SK-N-SH (cell line): ENCODE results near the gene HMMR. TPM values are rescaled to one million over a fixed set of nuclear protein-coding genes. Genes with fewer than 3 reads are reported as not detected.
A peak's percentile ranks its signal among the peaks of the same experiment; 100 is the strongest.
"Not testable (repeated sequence)": the region's sequence is repeated elsewhere in the genome, so short reads cannot be mapped to it uniquely, and the experiment has no call there.

Experiments
- CTCF ChIA-PET: fragments of 300-600, 350-600 bp; formaldehyde crosslinking; extraction: SDS; loops from one replicate; lab custom pipeline; 2021; lab: Yijun Ruan, JAX
- POLR2A ChIA-PET: fragments of 350-600 bp; sonication (Branson Sonifier 250); formaldehyde crosslinking; extraction: SDS; loops from one replicate; lab custom pipeline; 2020; ENCODE audit warnings: antibody characterized with exemption, inconsistent platforms; lab: Yijun Ruan, JAX
- DNase-seq: peaks from one replicate; pipeline ENCODE4 v3.0.0; 2012
- H2AFZ ChIP-seq: fragments of 200-600 bp; sonication (generic); 2 replicates; pipeline ENCODE4 v1.8.1; 2016; ENCODE audit warnings: antibody characterized with exemption, mild to moderate bottlenecking, low read depth
- H3F3A ChIP-seq: fragments of 200-600 bp; sonication (generic); replicated peaks from 2 replicates; pipeline ENCODE3; 2016; ENCODE audit warnings: antibody characterized with exemption, mild to moderate bottlenecking; ENCODE audit not compliant: insufficient read depth
- H3K27ac ChIP-seq, 2 experiments: fragments of 200-500 bp in 1 of 2; fragments of 200-600 bp in 1 of 2; sonication (Bioruptor generic) in 1 of 2; sonication (generic), shearing (Covaris generic) in 1 of 2; 2 replicates each; pipeline versions ENCODE4 v1.5.1 to v1.6.1; 2014 to 2016; ENCODE audit warnings: low read depth in 2 of 2, inconsistent platforms in 1 of 2, low read length in 1 of 2, mild to moderate bottlenecking in 1 of 2, mixed read lengths in 1 of 2
- H3K27me3 ChIP-seq: fragments of 200-600 bp; sonication (generic), shearing (Covaris generic); 2 replicates; pipeline ENCODE4 v1.6.1; 2016; ENCODE audit warnings: mixed run types; ENCODE audit not compliant: insufficient read depth
- H3K36me3 ChIP-seq, 2 experiments: fragments of 200-500 bp in 1 of 2; fragments of 200-600 bp in 1 of 2; sonication (Bioruptor generic) in 1 of 2; sonication (generic) in 1 of 2; replicated peaks in 1 of 2; 2 replicates each; pipeline versions ENCODE3 to v1.5.1; 2014 to 2016; ENCODE audit warnings: low read length in 1 of 2, mild to moderate bottlenecking in 1 of 2; ENCODE audit not compliant: insufficient read depth in 2 of 2, control insufficient read depth in 1 of 2
- H3K4me1 ChIP-seq, 2 experiments: fragments of 200-500 bp in 1 of 2; fragments of 200-600 bp in 1 of 2; sonication (Bioruptor generic) in 1 of 2; sonication (generic), shearing (Covaris generic) in 1 of 2; 2 replicates each; pipeline versions ENCODE4 v1.5.1 to v1.6.1; 2014 to 2016; ENCODE audit warnings: low read depth in 1 of 2, low read length in 1 of 2, mixed run types in 1 of 2; ENCODE audit not compliant: insufficient read depth in 2 of 2, control insufficient read depth in 1 of 2
- H3K4me2 ChIP-seq: fragments of 200-600 bp; sonication (generic), shearing (Covaris generic); 2 replicates; pipeline ENCODE4 v1.6.1; 2017; ENCODE audit warnings: mixed run types
- H3K4me3 ChIP-seq, 2 experiments: fragments of 200-500 bp in 1 of 2; fragments of 200-600 bp in 1 of 2; sonication (Bioruptor generic) in 1 of 2; sonication (generic), shearing (Covaris generic) in 1 of 2; 2 replicates each; pipeline versions ENCODE4 v1.5.1 to v1.8.1; 2014 to 2016; ENCODE audit warnings: low read depth in 2 of 2, inconsistent platforms in 1 of 2, low read length in 1 of 2, mild to moderate bottlenecking in 1 of 2, mixed read lengths in 1 of 2, moderate library complexity in 1 of 2
- H3K79me2 ChIP-seq: fragments of 200-600 bp; sonication (generic); 2 replicates; pipeline ENCODE4 v1.8.1; 2017; ENCODE audit warnings: mild to moderate bottlenecking; ENCODE audit not compliant: insufficient read depth
- H3K9ac ChIP-seq: fragments of 200-600 bp; sonication (generic); 2 replicates; pipeline ENCODE4 v1.6.1; 2017; ENCODE audit warnings: mixed run types
- H3K9me2 ChIP-seq: fragments of 200-600 bp; sonication (generic); 2 replicates; pipeline ENCODE4 v1.6.1; 2017; ENCODE audit warnings: mixed run types
- H3K9me3 ChIP-seq: fragments of 200-600 bp; sonication (generic); 2 replicates; pipeline ENCODE4 v1.6.1; 2017; ENCODE audit warnings: mixed run types, mild to moderate bottlenecking, moderate library complexity
- H4K20me1 ChIP-seq: fragments of 200-600 bp; sonication (generic); 2 replicates; pipeline ENCODE4 v1.6.1; 2017; ENCODE audit warnings: mild to moderate bottlenecking, mixed run types; ENCODE audit not compliant: insufficient read depth
- EZH2phosphoT487 ChIP-seq: fragments of 200-600 bp; sonication (generic); IDR thresholded peaks from 2 replicates; pipeline ENCODE4 v1.6.1; 2017; ENCODE audit warnings: low read depth, mixed run types, mild to moderate bottlenecking, antibody characterized with exemption, moderate library complexity, borderline replicate concordance
- FOSL2 ChIP-seq: IDR thresholded peaks from 2 replicates; pipeline ENCODE4 v1.4.0; 2012; ENCODE audit warnings: low read depth, mild to moderate bottlenecking, moderate library complexity, borderline replicate concordance
- FOXJ3 ChIP-seq: sonication (generic); formaldehyde crosslinking; IDR thresholded peaks from 2 replicates; pipeline ENCODE4 v1.5.1; 2020; ENCODE audit warnings: mild to moderate bottlenecking, missing genetic modification reagents
- GABPA ChIP-seq: IDR thresholded peaks from 2 replicates; pipeline ENCODE4 v1.4.0; 2012; ENCODE audit warnings: low read depth, mild to moderate bottlenecking
- GATA2 ChIP-seq: sonication (generic); formaldehyde crosslinking; IDR thresholded peaks from 2 replicates; pipeline ENCODE4 v1.5.0; 2020; ENCODE audit warnings: mild to moderate bottlenecking, missing genetic modification reagents
- JUND ChIP-seq: IDR thresholded peaks from 2 replicates; pipeline ENCODE4 v1.4.0; 2012
- NFIC ChIP-seq: IDR thresholded peaks from 2 replicates; pipeline ENCODE4 v1.4.0; 2012; ENCODE audit warnings: borderline replicate concordance
- POLR2AphosphoS5 ChIP-seq: IDR thresholded peaks from 2 replicates; pipeline ENCODE4 v1.6.1; 2012; ENCODE audit warnings: low read depth, low read length
- RAD21 ChIP-seq: IDR thresholded peaks from 2 replicates; pipeline ENCODE4 v1.6.1; 2012; ENCODE audit warnings: mild to moderate bottlenecking, low read length
- SIN3A ChIP-seq: IDR thresholded peaks from 2 replicates; pipeline ENCODE4 v1.6.1; 2012; ENCODE audit warnings: low read depth, mild to moderate bottlenecking, low read length, moderate library complexity, borderline replicate concordance
- SMC3 ChIP-seq: IDR thresholded peaks from 2 replicates; pipeline ENCODE4 v1.6.1; 2012; ENCODE audit warnings: low read depth, low read length, improper control_type of control experiment
- TCF12 ChIP-seq: IDR thresholded peaks from 2 replicates; pipeline ENCODE4 v1.4.0; 2012
- TEAD4 ChIP-seq: IDR thresholded peaks from 2 replicates; pipeline ENCODE4 v1.4.0; 2012; ENCODE audit warnings: mild to moderate bottlenecking, borderline replicate concordance; ENCODE audit not compliant: insufficient read depth
- YY1 ChIP-seq: IDR thresholded peaks from 2 replicates; pipeline ENCODE4 v1.4.0; 2012; ENCODE audit warnings: low read depth, mild to moderate bottlenecking
- WGBS: methylation state at CpG from one replicate; pipeline ENCODE4 v1.1.6; 2017; ENCODE audit warnings: low lambda C conversion rate; 5-methylcytosine and 5-hydroxymethylcytosine counted together
- polyA plus RNA-seq, 3 experiments: library from polyadenylated mRNA; depleted of rRNA; stranded (reverse); fragments of >200 nt; gene quantifications; 2 replicates each; pipeline ENCODE4 v1.2.3, GENCODE V29; 2012
- TF ChIP-seq, protein P1 (sequence below): IDR thresholded peaks from 2 replicates; pipeline ENCODE4 v1.6.1; 2012; ENCODE audit warnings: mild to moderate bottlenecking, low read depth, low read length, moderate library complexity

The HMMR gene
- polyA plus RNA-seq, 1 of the 3 experiments (the other 2 are of a cell fraction) = 7.7 TPM

DNA sequence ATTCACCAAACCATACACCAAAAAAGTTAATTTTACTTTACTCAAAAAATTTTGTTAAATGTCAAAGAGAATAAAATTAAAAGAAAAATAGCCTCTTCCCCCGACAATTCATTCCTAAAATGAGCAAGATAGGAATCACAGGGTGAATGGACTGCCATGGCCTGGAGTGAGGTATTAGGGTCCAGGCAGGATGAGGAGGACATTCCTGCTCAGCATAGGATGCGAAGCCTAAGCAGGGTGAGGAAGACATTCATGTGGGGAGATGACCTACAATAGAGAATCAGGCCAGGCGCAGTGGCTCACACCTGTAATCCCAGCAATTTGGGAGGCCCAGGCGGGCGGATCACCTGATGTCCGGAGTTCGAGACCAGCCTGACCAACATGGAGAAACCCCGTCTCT, 8.9 kb upstream of the HMMR start (continued):
- TF ChIP-seq GATA2 (no peak), NFIC (no peak), FOSL2 (no peak), SMC3 (no peak)

DNA sequence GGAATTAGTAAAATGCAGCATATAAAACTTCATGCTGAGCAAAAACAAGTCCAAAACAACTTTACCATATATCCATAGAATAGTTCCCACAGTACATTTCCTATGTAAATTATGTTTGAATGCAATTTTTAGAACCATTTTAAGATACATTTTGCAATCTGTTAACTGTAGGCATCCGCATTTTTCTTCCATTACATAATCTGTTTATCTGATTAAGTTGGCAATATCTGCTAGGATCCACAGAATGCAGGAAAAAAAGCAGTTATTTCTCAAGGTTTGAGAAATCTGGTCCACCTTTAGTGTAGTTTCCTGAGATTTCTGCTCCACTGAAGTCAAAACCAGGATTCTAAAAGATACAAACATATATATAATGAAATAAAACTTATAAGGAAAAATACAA, 6.7 kb upstream of the HMMR start:
- Histone ChIP-seq H3K9me3 (no peaks in the 10 kb centered on the region), H3K27me3 (no peaks in the 10 kb centered on the region), H3K4me1 (peaks cover 7% of the 10 kb centered on the region in 2 experiments; a peak in 3 of 4 replicates), H3K4me3 (no peak overlapping the region), H3K27ac (peak overlapping the region; percentile 15 to 28; a peak in 1 of 4 replicates), H3K9ac (no peak overlapping the region), H3K79me2 (peaks cover 28% of the 10 kb centered on the region), H3K36me3 (peaks cover 43 to 60% of the 10 kb centered on the region in 2 experiments), H2AFZ (no peak overlapping the region), H3K9me2 (no peaks in the 10 kb centered on the region), H3K4me2 (no peak overlapping the region; the same call in 1 of the 2 replicates), H3F3A (peaks cover 58% of the 10 kb centered on the region), H4K20me1 (no peaks in the 10 kb centered on the region)
- ChIA-PET POLR2A (no interaction called here), CTCF (no interaction called here)
- 60% methylated on average over 1 of the region's 1 CpG for WGBS
- TF ChIP-seq, protein P1, sequence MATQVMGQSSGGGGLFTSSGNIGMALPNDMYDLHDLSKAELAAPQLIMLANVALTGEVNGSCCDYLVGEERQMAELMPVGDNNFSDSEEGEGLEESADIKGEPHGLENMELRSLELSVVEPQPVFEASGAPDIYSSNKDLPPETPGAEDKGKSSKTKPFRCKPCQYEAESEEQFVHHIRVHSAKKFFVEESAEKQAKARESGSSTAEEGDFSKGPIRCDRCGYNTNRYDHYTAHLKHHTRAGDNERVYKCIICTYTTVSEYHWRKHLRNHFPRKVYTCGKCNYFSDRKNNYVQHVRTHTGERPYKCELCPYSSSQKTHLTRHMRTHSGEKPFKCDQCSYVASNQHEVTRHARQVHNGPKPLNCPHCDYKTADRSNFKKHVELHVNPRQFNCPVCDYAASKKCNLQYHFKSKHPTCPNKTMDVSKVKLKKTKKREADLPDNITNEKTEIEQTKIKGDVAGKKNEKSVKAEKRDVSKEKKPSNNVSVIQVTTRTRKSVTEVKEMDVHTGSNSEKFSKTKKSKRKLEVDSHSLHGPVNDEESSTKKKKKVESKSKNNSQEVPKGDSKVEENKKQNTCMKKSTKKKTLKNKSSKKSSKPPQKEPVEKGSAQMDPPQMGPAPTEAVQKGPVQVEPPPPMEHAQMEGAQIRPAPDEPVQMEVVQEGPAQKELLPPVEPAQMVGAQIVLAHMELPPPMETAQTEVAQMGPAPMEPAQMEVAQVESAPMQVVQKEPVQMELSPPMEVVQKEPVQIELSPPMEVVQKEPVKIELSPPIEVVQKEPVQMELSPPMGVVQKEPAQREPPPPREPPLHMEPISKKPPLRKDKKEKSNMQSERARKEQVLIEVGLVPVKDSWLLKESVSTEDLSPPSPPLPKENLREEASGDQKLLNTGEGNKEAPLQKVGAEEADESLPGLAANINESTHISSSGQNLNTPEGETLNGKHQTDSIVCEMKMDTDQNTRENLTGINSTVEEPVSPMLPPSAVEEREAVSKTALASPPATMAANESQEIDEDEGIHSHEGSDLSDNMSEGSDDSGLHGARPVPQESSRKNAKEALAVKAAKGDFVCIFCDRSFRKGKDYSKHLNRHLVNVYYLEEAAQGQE = no peak
- no peak for TF ChIP-seq GABPA
- no peak for TF ChIP-seq TEAD4
- TF ChIP-seq FOXJ3 (CRISPR knock-in tag) = no peak
- peak; percentile 39; the same call in 1 of the 2 replicates for TF ChIP-seq JUND
- TF ChIP-seq RAD21 = no peak
- TF ChIP-seq TCF12 = 0 out of 2 replicates have a peak, but pooled peaks have one; percentile 5
- TF ChIP-seq EZH2phosphoT487 = no peak
- TF ChIP-seq YY1 = no peak
- no peak for TF ChIP-seq SIN3A
- no peak for TF ChIP-seq SMC3
- no peak for TF ChIP-seq POLR2AphosphoS5
- DNase-seq = no peak

DNA sequence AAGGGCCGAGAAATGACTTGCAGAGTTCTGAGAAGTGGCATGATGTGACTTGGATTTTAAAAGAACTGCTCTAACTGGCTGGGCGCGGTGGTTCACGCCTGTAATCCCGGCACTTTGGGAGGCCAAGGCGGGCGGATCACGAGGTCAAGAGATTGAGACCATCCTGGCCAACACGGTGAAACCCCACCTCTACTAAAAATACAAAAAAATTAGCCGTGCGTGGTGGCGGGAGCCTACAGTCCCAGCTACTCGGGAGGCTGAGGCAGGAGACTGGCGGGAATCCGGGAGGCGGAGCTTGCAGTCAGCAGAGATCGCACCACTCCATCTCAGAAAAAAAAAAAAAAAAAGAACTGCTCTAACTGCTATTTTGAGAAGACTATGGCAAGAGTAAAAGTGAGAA, 5.0 kb upstream of the HMMR start:
- H2AFZ ChIP-seq, H4K20me1 ChIP-seq: not testable (repeated sequence)

More for the DNA sequence above, 5.0 kb upstream of the HMMR start:
- H3K9ac ChIP-seq, CTCF ChIA-PET, H3K4me2 ChIP-seq, H3K9me3 ChIP-seq, DNase-seq, H3K27ac ChIP-seq, H3K4me3 ChIP-seq, H3K4me1 ChIP-seq, POLR2A ChIA-PET, H3K9me2 ChIP-seq, H3K27me3 ChIP-seq: not testable (repeated sequence)
- H3K79me2 ChIP-seq = peaks cover 36% of the 10 kb centered on the region
- peaks cover 33 to 43% of the 10 kb centered on the region in 2 experiments for H3K36me3 ChIP-seq
- peaks cover 43% of the 10 kb centered on the region for H3F3A ChIP-seq
- 98% methylated on average over 17 of the region's 17 CpGs for WGBS
